Endothelial cell of umbilical vein (primary cell): Measurements from ENCODE around the gene ETHE1. TPM values are rescaled to one million over a fixed set of nuclear protein-coding genes. Genes with fewer than 3 reads are reported as not detected.

ENCODE experiments used
- BruUV-seq: library from RNA; stranded (reverse); fragments of 400-500 nt; replicated peaks from 2 replicates; lab custom pipeline; 2021; lab: Mats Ljungman, UMichigan
- CTCF ChIA-PET: fragments of 300-600, 350-600 bp; sonication (Branson Sonifier 250); formaldehyde crosslinking; loops from one replicate; lab custom pipeline; 2021; ENCODE audit warnings: antibody characterized with exemption, inconsistent platforms; lab: Charles Lee
- POLR2A ChIA-PET: fragments of 300-600, 350-600 bp; sonication (Branson Sonifier 250); formaldehyde crosslinking; loops from one replicate; lab custom pipeline; 2021; ENCODE audit warnings: antibody characterized with exemption, inconsistent platforms; lab: Charles Lee
- DNase-seq: peaks from one replicate; pipeline ENCODE4 v3.0.0-alpha.2; 2011; ENCODE audit warnings: low read depth, low spot score
- FAIRE-seq: peaks from 2 replicates; lab custom pipeline; 2011; peaks lifted over from hg19 to GRCh38; lab: Jason Lieb, UNC
- H2AFZ ChIP-seq: 2 replicates; pipeline ENCODE4 v1.6.0; 2012; ENCODE audit warnings: low read depth, low read length, control low read depth, inconsistent platforms
- H3K27ac ChIP-seq: 2 replicates; pipeline ENCODE4 v1.5.1; 2011; ENCODE audit warnings: low read depth, mild to moderate bottlenecking, control low read depth, low read length, moderate library complexity; ENCODE audit not compliant: insufficient read depth
- H3K27me3 ChIP-seq, 2 experiments: 2 replicates each; pipeline versions ENCODE4 v1.6.0 to v1.6.1; 2011; ENCODE audit warnings: low read length in 2 of 2, mixed read lengths in 1 of 2; ENCODE audit not compliant: control insufficient read depth in 2 of 2, insufficient read depth in 2 of 2
- H3K36me3 ChIP-seq, 2 experiments: 2 replicates in 1 of 2; 3 replicates in 1 of 2; pipeline ENCODE4 v1.5.1; 2011; ENCODE audit warnings: low read length in 2 of 2, mild to moderate bottlenecking in 1 of 2, moderate library complexity in 1 of 2; ENCODE audit not compliant: control insufficient read depth in 2 of 2, insufficient read depth in 2 of 2; ENCODE audit errors: extremely low read depth in 1 of 2
- H3K4me1 ChIP-seq: 3 replicates; pipeline ENCODE4 v1.5.1; 2011; ENCODE audit warnings: mild to moderate bottlenecking, low read length; ENCODE audit not compliant: control insufficient read depth, insufficient read depth; ENCODE audit errors: extremely low read depth
- H3K4me2 ChIP-seq: 2 replicates; pipeline ENCODE4 v1.6.1; 2011; ENCODE audit warnings: low read length, control low read depth, mixed read lengths; ENCODE audit not compliant: insufficient read depth
- H3K4me3 ChIP-seq, 3 experiments: fragments of 200-600 bp in 1 of 3; sonication (generic), shearing (Covaris generic) in 1 of 3; replicated peaks in 1 of 3; 2 replicates each; pipeline ENCODE4 v1.5.1; 2011 to 2016; ENCODE audit warnings: control low read depth in 3 of 3, low read length in 3 of 3, mild to moderate bottlenecking in 2 of 3, inconsistent platforms in 1 of 3, low read depth in 1 of 3, moderate library complexity in 1 of 3; ENCODE audit not compliant: insufficient read depth in 1 of 3
- H3K79me2 ChIP-seq: 2 replicates; pipeline ENCODE4 v1.6.0; 2012; ENCODE audit warnings: low read length, inconsistent platforms; ENCODE audit not compliant: control insufficient read depth, insufficient read depth
- H3K9ac ChIP-seq: replicated peaks from 2 replicates; pipeline ENCODE3; 2011; ENCODE audit warnings: low read length, control low read depth; ENCODE audit not compliant: insufficient read depth; ENCODE audit errors: extremely low read depth
- H3K9me1 ChIP-seq: replicated peaks from 3 replicates; pipeline ENCODE4 v1.6.0; 2011; ENCODE audit warnings: mild to moderate bottlenecking, low read length; ENCODE audit not compliant: control insufficient read depth, insufficient read depth; ENCODE audit errors: extremely low read depth
- H3K9me3 ChIP-seq: replicated peaks from 2 replicates; pipeline ENCODE4 v1.5.1; 2012; ENCODE audit warnings: low read length, inconsistent platforms; ENCODE audit not compliant: control insufficient read depth, insufficient read depth
- H4K20me1 ChIP-seq: replicated peaks from 2 replicates; pipeline ENCODE3; 2011; ENCODE audit warnings: mild to moderate bottlenecking, low read length; ENCODE audit not compliant: control insufficient read depth, insufficient read depth; ENCODE audit errors: extremely low read depth
- FOS ChIP-seq: IDR thresholded peaks from 2 replicates; pipeline ENCODE4 v1.6.1; 2011; ENCODE audit warnings: mild to moderate bottlenecking, low read length, moderate library complexity, borderline replicate concordance; ENCODE audit not compliant: insufficient read depth
- POLR2A ChIP-seq: IDR thresholded peaks from 2 replicates; pipeline ENCODE4 v1.6.1; 2012; ENCODE audit warnings: low read depth, mild to moderate bottlenecking, control low read depth, low read length
- POLR2AphosphoS5 ChIP-seq: IDR thresholded peaks from 2 replicates; pipeline ENCODE4 v1.6.1; 2012; ENCODE audit warnings: low read depth, mild to moderate bottlenecking, control low read depth, low read length, moderate library complexity; ENCODE audit not compliant: insufficient read depth
- dilution Hi-C: fragments of 300-500 bp; cut with MboI; formaldehyde crosslinking; loops from one replicate; pipeline ENCODE4 v1.15.0; 2019; ENCODE audit warnings: low sequenced_read_pairs; ENCODE audit not compliant: extremely low pct_ligation_motif_present
- intact Hi-C: fragments of 100-400 bp; cut with micrococcal nuclease; formaldehyde crosslinking; loops from one replicate; pipeline ENCODE4 v1.10.0; 2022
- polyA plus RNA-seq, 4 experiments: library from polyadenylated mRNA; depleted of rRNA in 3 of 4; stranded (reverse) in 3 of 4; unstranded in 1 of 4; fragments of >200 nt; gene quantifications; 2 replicates each; pipeline versions ENCODE4 v1.2.1 to v1.2.3, GENCODE V29; 2011 to 2012; ENCODE audit warnings: missing spikeins in 1 of 4
- total RNA-seq: library from RNA; stranded (reverse); gene quantifications from 2 replicates; pipeline ENCODE4 v1.2.3, GENCODE V29; 2021
- TF ChIP-seq, protein P1 (sequence below), 2 donors: IDR thresholded peaks; 1 replicate in 1 of 2; 2 replicates in 1 of 2; pipeline ENCODE4 v1.5.1; 2011; ENCODE audit warnings: low read length in 2 of 2, mild to moderate bottlenecking in 2 of 2, moderate library complexity in 2 of 2, control low read depth in 1 of 2, inconsistent platforms in 1 of 2, low read depth in 1 of 2; ENCODE audit not compliant: insufficient read depth in 1 of 2; ENCODE audit errors: extremely low read depth in 1 of 2
- TF ChIP-seq, protein P2 (sequence below): IDR thresholded peaks from 2 replicates; pipeline ENCODE4 v1.6.1; 2011; ENCODE audit not compliant: insufficient read depth, insufficient read length

ETHE1 gene
- total and polyA plus RNA-seq, 2 donors (not counting 3 experiments of a cell fraction or from before 2014, with no cell fraction given) = 34.5 to 124 TPM

DNA sequence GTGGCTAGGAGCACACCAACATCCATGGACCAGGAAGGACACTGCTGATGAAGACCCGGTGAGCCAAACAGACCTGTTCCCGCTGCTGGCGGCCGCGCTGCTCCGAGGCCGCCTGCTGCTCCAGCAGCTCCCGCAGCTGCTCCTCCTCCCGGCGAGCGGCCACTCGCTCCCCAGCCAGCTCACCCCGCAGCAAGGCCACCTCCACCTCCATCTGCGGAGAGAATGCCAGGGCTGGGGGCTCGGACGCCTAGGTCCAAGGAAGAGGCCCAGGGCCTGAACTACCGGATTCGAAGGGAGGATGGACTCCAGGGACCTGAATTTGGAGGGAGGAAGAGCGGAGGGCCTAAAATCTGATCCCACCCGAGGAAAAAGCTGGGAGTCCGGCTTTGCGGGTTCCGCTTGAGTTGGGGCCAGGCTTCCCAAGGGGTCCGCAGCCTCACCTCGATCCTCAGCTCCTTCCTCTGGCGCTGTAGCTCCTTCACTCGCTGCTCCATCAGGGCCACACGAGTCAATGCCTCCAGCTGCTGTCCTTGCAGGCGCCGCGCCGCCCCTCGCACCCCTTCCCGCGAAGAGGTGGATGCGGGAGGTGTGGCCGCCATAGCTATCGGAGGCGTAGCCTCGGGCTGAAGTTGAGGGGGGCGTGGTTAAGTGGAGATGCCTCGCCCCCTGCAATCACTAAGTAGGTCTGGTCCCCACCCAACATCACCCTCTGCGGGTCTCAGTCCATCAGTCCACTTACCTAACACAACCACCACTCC, 25.2 kb downstream of the ETHE1 start:
- CTCF ChIA-PET = interaction anchor here (0.8 to 1.5 kb wide), 3 partner anchors 17 to 55 kb away, joined by 3 to 10 read pairs (median 8); no protein-coding TSS in a partner anchor
- dilution Hi-C loops (no loop called here), intact Hi-C loops (no loop called here)
- H3K4me1 ChIP-seq = peaks cover 11% of the 10 kb centered on the region
- H3K27me3 ChIP-seq = no peaks in the 10 kb centered on the region
- TF ChIP-seq, protein P1, sequence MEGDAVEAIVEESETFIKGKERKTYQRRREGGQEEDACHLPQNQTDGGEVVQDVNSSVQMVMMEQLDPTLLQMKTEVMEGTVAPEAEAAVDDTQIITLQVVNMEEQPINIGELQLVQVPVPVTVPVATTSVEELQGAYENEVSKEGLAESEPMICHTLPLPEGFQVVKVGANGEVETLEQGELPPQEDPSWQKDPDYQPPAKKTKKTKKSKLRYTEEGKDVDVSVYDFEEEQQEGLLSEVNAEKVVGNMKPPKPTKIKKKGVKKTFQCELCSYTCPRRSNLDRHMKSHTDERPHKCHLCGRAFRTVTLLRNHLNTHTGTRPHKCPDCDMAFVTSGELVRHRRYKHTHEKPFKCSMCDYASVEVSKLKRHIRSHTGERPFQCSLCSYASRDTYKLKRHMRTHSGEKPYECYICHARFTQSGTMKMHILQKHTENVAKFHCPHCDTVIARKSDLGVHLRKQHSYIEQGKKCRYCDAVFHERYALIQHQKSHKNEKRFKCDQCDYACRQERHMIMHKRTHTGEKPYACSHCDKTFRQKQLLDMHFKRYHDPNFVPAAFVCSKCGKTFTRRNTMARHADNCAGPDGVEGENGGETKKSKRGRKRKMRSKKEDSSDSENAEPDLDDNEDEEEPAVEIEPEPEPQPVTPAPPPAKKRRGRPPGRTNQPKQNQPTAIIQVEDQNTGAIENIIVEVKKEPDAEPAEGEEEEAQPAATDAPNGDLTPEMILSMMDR (IDR thresholded peaks at IDR 0.05; ENCODE audit: extremely low read depth in 1 of 2, insufficient read depth in 1 of 2, low read depth in 1 of 2, low read length in 2 of 2) = no peak
- TF ChIP-seq POLR2AphosphoS5 (no peak), POLR2A (no peak), FOS (no peak)
- TF ChIP-seq, protein P2, sequence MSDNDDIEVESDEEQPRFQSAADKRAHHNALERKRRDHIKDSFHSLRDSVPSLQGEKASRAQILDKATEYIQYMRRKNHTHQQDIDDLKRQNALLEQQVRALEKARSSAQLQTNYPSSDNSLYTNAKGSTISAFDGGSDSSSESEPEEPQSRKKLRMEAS = no peak
- FAIRE-seq = no peak
- no peak overlapping the region for H3K9ac ChIP-seq
- POLR2A ChIA-PET = no interaction called here
- no peaks in the 10 kb centered on the region for H3K9me3 ChIP-seq
- BruUV-seq = no TSS peak
- no peaks in the 10 kb centered on the region for H3K36me3 ChIP-seq
- no peak for DNase-seq
- H3K79me2 ChIP-seq = no peaks in the 10 kb centered on the region
- no peak overlapping the region for H2AFZ ChIP-seq
- no peak overlapping the region for H3K4me3 ChIP-seq
- no peaks in the 10 kb centered on the region for H3K9me1 ChIP-seq
- no peak overlapping the region for H3K27ac ChIP-seq
- no peak overlapping the region for H3K4me2 ChIP-seq
- H4K20me1 ChIP-seq = no peaks in the 10 kb centered on the region
